HG03064 (cell line): ENCODE measurements around the gene KCTD3.

Experiments used
- ATAC-seq: cut with Tn5 transposase; IDR thresholded peaks from one replicate; pipeline ENCODE4 v1.9.1; 2021; ENCODE audit warnings: low read depth; ENCODE audit not compliant: unreplicated experiment

The KCTD3 gene

DNA sequence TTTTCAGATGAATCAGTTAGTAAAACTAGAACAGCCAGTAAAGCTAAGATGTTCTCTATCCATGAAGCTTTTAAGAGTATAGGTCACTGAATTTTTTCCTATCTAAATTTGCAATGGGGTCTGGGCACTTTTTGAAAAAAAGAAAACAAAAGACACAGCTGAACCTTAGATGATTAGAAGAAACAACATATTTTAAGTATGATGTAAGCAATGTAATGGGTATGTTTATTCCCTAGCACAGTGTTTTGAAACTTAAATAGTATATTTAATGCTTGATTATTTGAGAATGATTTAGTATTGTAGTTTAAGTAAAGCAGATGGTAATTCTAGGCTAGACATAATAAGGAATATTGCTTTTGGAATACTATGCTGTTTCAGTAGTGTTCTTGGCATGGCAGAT is 36.2 kb downstream of the KCTD3 start:
- ATAC-seq = no peak

DNA sequence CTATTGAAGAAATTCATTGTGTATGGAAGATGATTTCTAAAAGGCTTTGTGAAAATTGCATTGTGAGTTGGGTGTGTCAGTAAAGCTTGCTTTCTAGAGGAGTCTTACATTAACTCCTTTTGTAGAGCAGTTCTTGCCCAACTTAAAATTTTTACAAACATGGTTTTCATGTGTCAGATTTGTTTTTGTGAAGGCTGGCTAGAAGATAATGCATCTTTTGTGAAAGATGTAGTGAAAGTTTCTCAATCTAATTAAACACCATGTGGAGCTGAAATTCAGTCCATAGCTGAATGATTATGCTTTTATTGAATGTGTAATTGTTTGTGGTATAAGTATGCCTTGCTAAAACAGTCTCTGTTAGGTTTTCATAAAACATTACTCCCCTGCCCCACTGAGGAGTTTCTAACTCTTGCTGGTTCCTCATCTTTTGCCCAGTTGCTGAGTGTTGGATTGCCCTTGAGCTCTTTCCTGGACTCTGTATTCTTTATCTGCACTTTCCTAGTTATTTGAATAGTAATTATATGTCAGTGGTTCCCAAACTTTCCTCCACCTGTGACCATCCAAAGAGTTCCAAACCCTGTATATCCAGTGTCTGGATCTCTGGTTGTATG is 38.0 kb downstream of the KCTD3 start:
- ATAC-seq = no peak

DNA sequence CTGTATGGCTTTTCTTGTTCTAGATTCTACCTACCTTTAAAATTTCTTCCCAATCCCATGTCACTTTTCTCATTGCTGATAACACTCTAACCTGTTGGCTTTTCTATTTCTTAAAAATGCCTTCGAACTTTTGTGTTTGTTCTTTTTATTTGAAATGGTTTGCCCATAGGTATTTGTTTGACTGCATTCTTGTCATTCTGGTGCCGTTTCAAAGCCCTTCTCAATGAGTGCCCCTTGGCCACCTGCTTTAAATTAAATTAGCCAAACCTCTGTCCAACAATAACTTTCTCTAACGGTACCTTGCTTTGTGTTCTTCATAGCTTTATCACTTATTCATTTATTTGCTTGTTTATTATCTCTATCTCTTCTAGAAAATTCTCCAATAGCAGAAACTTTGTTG is 38.9 kb downstream of the KCTD3 start:
- no peak for ATAC-seq

DNA sequence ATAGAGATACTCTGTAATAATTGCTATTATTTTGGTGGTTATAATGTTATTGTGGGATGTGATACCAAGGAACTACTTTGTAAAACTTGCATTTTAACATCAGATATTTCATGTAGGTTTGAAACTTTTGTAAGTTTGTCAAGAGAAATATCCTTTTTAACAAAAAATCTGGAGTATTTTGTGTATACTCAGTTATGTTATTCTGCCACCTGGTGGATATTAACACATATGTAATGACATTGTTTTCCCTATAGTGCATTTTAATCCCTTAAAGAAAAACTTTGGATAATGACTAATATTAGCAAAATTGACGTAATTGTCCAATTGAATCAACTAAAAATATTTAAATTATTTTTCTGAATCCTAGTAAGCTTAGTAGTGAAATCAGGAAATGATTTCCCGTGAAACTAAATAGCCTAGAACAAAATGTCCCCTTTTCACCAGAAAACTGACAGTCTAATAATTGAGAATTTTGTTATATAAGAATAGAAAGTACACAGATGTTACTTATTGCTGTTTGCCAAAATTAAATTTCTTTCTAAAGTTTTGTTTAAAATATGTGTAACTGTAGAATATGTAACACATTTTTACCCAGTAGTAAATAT is 39.6 kb downstream of the KCTD3 start:
- no peak for ATAC-seq

DNA sequence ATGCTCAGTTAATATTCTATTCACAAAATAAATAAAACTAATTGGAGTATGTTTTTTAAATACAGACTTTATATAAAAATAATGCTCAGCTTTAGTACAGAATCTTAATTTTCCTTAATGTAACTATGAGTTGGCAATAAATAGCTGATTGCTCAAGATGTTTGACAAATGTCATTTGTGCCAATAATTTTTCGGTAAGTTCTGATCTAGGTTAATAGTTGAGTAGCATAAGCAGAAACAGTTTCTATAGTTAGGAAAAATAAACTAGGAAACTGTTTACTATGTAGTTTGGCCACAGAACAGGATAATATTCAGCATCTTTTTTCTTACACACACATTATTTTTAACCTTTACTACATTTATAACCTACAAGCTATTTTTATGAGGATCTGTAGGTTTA is 40.3 kb downstream of the KCTD3 start:
- ATAC-seq = no peak

DNA sequence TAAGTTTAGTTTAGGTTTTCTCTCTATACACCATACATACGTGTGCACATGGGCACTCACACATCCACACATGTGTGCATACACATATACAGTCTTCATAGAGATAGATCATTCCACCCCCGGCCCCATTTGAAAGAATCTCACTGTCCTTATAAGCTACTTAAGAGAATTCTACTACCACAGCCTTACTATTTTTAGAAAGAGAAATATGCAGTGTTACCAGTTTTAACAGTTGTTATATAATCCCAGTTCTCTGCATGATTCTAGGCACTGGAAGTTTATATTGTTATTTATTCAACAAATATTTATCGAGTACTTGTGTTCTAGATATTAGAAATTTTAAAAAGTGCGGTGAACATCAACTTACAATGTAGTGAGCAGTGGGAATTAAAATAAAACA is 41.5 kb downstream of the KCTD3 start:
- ATAC-seq = no peak

DNA sequence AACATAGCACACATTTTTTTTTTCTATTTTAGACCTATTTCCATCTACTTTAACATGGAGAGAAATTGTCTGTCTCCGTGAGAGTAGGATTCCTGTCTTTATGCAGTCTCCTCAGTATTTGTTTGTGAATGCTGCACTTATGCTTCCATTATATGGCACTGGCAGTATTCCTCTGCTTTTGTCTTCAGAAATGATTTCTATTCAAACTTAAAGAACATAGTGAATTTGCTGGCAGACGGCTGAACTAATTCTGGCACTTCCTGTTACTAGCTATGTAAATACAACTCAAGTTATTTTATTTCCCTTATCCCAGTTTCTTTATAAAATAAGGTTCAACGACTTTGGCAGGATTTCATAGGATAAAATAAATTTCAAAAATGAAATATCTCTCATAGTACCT is 45.3 kb downstream of the KCTD3 start:
- ATAC-seq = no peak

DNA sequence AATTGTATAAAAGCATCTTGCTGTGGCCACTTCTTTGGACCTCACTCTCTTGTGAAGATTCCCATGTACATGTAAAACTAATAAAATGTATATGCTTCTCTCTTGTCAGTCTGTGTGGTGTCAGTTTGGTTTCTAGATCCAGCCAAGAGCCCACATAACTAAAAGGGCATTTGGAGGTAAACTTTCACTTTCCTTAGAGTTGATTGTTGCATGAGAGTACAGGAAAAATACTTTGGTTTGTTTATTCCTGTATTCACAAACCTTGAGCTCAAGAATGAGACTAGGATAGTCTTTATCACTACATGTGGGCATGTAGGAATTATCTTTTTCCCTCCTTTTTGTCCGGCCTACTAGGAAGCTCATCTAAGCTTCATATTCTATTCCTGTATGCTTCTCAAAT is 50.9 kb downstream of the KCTD3 start:
- ATAC-seq = no peak

DNA sequence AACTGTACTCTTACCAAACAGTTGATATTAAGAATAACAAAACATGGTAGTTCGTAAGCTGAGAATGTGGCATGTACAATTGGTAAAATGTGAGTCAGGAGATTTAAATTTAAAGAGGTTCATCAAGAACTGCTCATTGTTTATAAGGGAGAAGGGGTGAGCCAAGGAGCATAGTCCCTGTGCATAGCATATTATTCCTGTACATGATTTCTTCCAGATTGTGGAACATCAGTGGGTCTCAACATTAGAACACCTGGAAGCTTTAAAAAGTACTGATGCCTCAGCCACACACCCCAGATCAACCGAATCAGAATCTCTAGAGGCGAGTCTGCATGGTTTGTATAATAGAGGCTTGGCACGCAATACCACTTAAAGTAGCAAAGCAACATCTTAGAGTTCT is 56.1 kb downstream of the KCTD3 start:
- ATAC-seq = no peak

DNA sequence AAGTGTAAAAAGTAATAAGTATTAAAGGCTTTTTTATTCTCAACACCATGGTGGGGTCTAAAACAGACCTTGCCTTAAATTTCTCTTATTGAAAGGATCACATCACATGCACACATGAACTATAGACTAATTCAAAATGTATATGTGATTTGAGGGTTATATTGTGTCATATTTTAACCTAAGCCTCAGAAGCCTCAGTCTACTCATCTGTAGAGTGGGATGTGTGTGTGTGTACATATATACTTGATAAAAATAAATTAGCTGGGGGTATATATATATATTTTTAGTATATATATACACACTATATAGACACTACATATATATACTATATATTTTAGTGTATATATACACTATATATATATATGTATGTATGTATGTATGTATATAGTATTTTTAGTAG is 58.8 kb downstream of the KCTD3 start:
- ATAC-seq = no peak

DNA sequence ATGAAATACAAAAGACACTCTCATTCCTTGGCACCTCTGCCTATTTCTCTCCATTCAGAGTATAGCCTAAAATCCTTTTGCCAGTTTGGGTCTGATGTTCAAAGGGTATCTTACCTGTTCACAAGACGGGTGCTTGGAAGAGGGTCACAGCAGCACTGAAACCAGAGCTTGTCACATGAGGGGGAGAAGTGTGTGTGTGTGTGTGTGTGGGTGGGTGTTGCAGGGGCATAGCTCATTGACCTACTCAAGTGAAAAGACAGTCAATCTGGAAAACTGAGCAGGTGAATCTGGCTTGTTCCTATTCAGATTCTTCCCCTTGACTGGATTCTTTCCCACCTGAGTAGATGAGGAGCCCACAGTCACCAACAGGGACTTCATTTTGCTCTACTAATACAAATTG is 63.9 kb downstream of the KCTD3 start:
- no peak for ATAC-seq

DNA sequence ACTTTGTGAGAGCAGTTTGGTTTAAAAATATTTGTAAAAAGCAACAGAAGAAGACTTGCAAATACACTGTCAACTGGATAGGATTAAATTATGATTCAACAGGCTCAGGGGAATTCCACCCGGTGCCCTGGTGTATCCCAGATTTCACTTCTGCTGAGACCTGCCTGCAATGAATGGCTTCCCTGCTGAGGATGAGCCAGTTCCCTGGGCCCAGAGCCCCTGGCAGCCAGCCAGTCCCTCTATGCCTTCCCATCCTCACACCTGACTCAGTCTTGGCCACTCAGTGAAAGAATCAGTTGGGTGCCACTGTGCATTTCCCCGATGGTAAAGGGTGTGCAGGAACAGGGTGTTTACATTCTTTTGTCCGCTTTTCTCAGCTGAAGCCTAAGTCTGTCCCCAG is 64.4 kb downstream of the KCTD3 start:
- ATAC-seq = no peak

DNA sequence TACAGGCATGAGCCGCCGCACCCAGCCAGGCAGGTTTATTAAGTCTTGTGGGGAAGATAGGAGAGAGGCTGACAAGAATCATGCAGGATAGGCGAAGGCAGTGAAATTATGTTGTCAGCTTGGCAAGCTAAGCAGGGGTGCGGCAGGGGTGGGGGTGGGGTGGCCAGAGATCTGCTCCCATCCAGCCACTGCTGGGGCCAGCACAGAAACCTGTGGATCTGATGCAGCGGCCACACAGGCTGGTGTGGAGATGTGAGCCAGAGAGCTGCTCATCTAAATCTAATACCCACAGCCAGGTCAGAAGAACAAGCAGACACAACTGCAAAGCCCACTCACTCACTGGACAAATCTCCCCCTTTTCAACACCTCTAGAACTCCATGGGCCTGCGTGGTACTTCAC is 68.7 kb downstream of the KCTD3 start:
- ATAC-seq = no peak

DNA sequence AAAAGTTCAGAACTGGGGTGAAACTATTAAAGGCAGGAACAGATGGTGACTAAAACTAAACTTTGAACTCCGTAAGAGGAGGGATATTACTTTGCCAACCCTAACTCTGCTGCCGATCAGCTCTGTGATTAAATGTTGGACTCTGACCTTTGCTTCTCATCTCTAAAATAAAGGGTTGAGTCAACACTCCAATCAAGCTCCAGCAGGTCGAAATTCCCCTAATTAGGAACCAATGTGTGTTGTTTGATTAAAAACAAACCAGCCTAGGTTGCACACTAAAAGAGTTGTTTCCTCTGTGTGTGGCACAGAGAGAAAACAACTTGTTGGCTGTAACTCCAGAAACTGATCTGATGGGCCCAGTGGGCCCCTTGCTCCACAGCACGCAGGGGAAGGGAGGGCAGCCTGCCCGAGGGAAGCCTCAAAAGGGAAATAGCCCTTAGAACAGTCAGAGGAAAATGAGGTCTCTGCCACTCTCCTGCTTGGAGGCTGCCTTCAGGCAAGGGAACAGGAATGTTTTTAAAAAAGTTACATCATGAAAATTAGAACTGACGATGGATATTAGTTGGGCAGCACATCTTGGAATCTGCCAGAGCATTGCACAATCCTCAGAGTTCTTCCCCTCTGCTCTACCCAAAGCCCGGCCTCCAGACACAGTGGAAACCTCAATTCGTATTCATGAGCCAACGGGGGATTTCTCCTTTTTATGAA is 69.3 kb downstream of the KCTD3 start:
- no peak for ATAC-seq

DNA sequence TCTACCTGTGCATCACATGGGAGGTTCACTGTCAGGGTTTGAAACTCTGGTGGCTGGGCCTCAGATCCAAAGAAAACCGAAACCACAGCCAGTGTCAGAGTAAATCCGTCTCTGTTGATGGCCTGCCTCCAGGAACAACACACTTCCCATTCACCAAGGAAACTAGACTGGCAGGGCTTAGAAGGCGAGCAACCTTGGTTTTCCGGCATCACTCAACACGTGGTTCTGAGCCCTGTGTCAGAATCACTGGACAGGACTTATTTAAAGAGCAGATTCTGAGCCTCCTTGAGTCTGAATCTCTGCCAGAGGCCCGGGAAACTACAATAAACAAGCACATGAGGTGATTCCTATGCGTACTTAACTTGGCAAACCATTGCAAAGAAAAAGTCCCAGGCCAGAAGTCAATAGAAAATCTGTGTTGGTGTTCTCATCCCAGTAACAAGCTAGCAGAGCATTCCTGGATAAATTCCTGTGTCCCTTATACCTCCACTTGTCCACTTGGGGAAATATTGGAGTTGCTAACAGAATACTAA is 70.0 kb downstream of the KCTD3 start:
- ATAC-seq = no peak

DNA sequence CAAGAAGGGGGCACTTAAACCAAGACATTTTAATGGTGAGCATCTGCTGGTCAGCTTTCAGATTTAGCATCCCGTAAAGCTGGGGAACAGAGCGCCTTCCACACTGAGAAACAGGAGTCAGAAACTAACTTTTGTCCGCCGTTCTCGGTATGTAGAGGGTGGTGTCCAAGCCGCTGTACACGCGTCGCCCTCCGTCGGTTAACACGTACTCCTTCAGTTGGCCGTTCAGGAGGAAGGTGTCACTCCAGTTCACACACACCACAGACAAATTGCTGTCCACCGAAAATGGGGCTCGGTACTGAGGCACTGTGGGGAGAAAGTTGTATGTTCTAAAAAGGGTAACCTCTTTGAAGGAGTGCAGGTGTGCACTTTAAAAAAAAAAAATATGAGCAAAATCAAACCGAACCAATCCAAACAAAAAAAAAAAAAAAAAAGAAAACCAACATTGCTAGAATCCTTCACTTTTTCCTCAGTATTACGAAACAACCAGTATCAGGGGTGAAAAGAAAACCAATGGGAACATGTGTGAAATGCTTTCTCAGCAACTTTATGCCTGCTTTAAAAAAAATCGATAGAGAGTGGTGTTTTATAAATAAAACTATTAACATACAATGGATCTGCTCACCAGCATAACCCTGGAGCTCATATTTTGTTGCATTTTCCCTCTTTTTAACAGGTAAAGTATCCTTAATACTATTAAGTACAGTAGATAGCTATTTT is 73.5 kb downstream of the KCTD3 start:
- no peak for ATAC-seq

DNA sequence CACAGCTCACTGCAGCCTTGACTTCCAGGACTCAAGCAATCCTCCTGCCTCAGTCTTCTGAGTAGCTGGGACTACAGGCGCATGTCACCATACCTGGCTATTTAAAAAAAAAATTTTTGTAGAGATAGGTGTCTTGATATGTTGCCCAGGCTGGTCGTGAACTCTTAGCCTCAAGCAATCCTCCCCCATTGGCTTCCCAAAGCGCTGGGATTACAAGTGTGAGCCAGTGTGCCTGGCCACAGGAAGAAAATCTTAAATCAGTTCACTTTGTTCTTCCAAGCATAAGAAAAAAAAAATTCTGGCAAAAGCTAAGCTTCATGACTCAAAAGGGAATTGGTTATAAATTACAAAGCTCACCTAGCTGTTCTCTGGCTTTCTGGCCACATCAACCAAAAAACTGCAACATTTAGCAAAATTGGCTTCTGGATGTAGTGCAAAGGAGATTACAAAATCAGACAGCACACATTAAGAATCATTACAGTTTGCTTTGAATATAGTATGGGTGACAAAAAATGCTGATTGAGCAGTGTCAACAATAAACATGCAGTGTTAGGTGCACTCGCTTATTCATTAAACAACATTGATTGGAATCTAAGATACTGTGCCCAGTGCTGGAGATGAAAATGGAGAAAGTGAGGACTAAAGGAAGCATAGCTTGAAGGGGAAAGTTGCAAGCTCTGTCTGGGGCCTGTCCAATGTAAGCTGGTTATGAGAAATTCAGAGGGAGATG is 76.7 kb downstream of the KCTD3 start:
- ATAC-seq = no peak

DNA sequence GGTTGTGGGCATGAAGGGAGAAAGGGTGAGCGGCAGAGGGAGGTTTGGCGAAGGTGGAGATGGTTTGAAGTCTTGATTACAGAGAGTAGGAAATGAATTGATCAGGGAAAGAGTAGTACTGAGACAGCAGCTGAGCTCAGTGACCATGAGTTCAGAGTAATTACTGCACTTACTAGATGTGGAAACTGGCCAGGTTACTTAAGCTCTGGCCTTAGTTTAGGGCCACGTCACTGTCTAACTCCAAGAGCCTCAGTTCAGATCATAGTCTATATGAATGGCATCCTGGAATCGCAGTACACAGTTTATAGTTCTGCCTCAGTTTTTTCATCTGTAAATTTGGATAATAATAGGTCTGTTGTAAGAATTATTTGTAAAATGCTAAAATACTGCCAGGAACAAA is 78.1 kb downstream of the KCTD3 start:
- no peak for ATAC-seq

DNA sequence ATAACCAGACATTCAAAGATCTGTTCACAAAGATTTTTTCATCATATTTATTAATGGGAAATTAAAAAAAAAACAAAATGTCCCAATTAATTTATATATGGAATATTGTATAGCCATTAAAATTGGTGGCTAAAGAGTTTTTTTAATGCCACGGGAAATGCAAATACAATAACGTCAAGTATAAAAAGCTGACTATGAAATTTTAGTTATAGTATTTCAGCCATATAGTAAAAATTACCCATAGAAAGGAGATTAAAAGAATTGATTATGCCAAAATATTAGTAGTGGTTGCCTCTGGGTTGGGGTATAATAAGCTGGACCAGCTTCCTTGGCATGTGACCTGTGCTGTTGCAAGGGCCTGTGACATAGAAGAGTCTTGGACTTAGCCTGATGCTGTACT is 78.8 kb downstream of the KCTD3 start:
- no peak for ATAC-seq

DNA sequence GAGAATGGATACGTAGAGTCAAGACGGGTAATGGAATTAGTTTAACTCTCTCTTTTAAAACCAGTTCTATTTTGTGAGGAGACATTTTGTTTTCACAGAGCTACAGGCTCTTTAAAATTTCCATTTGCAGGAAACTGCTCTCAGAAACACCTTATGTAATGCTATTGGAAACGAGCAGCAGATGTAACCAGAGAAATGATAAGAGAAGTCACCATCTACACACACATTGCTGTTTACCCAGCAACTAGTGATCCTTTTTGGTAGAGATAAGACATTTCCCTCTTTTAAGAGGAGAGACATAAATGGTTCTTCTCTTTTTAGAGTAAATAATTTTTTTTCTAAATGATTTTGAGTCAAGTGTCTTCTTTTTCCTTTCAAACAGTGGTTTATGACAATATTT is 80.6 kb downstream of the KCTD3 start:
- no peak for ATAC-seq

DNA sequence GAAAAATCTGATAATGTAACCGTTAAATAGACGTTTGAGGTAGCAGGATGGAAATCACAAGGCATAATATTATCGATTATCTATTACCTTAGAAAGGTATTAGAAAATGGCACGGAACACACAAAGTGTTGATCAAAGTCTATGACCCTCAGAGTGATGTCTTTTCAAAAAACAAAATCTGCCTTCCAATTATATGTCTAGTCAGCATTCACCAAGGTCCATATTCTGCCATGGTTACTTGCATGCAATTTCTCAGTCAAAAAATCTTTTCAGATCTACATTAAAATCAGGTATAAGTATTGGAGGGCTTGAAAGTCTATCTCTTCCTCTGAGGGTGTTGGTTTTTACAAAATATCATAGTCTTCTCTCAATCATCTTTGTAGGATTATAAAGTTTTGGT is 81.9 kb downstream of the KCTD3 start:
- no peak for ATAC-seq
